Esophagus muscularis mucosa (tissue), 4 donors: ENCODE measurements around the gene SPATA33. TPM values are rescaled to one million over a fixed set of nuclear protein-coding genes. Genes with fewer than 3 reads are reported as not detected.

ENCODE experiments used
- DNase-seq: peaks from one replicate; pipeline ENCODE4 v3.0.0-alpha.2; 2017; ENCODE audit errors: extremely low spot score
- H3K27ac ChIP-seq, 4 donors: fragments of 200-600 bp; sonication (generic); replicated peaks in 1 of 4; 1 replicate in 3 of 4; 2 replicates in 1 of 4; pipeline ENCODE4 v1.5.1; 2016 to 2019; ENCODE audit warnings: mild to moderate bottlenecking in 1 of 4
- H3K27me3 ChIP-seq, 4 donors: fragments of 200-600 bp; sonication (generic); one replicate each; pipeline versions ENCODE4 v1.5.1 to v1.6.0; 2016 to 2019
- H3K36me3 ChIP-seq, 4 donors: fragments of 200-600 bp; sonication (generic); one replicate each; pipeline ENCODE4 v1.5.1; 2016 to 2019
- H3K4me1 ChIP-seq, 4 donors: fragments of 200-600 bp; sonication (generic); one replicate each; pipeline ENCODE4 v1.5.1; 2016 to 2019
- H3K4me3 ChIP-seq, 4 donors: fragments of 200-600 bp; sonication (generic); 1 replicate in 2 of 4; 2 replicates in 2 of 4; pipeline ENCODE4 v1.5.1; 2016 to 2019; ENCODE audit warnings: mild to moderate bottlenecking in 4 of 4, moderate library complexity in 1 of 4
- H3K9me3 ChIP-seq, 4 donors: fragments of 200-600 bp; sonication (generic); 1 replicate in 3 of 4; 2 replicates in 1 of 4; pipeline ENCODE4 v1.5.1; 2016 to 2019
- CTCF ChIP-seq, 3 experiments: fragments of 200-600 bp in 2 of 3; fragments of 450-650 bp in 1 of 3; sonication (generic) in 2 of 3; IDR thresholded peaks; one replicate each; pipeline ENCODE4 v1.5.1; 2017 to 2019; ENCODE audit warnings: antibody characterized with exemption in 3 of 3, mild to moderate bottlenecking in 2 of 3, moderate library complexity in 1 of 3
- EP300 ChIP-seq: sonication (generic); formaldehyde crosslinking; IDR thresholded peaks from one replicate; pipeline ENCODE4 v1.6.1; 2017; ENCODE audit warnings: antibody characterized with exemption
- POLR2A ChIP-seq: fragments of 450-650 bp; IDR thresholded peaks from one replicate; pipeline ENCODE4 v1.6.1; 2017; ENCODE audit warnings: antibody characterized with exemption, moderate library complexity, mild to moderate bottlenecking, low read depth
- POLR2AphosphoS5 ChIP-seq, 2 donors: sonication (generic); formaldehyde crosslinking; IDR thresholded peaks; one replicate each; pipeline ENCODE4 v1.6.1; 2017; ENCODE audit warnings: antibody characterized with exemption in 2 of 2
- WGBS: methylation state at CpG from one replicate; pipeline ENCODE4 v1.1.5; 2018; 5-methylcytosine and 5-hydroxymethylcytosine counted together
- intact Hi-C: fragments of 100-400 bp; cut with DNase I; formaldehyde crosslinking; loops from one replicate; pipeline ENCODE4 v1.15.1; 2023
- total RNA-seq, 4 donors: library from RNA; depleted of rRNA; stranded (reverse); fragments of >200 nt; gene quantifications; one replicate each; pipeline versions ENCODE4 v1.1.0 to v1.2.1, GENCODE V29; 2016

Gene SPATA33
- total RNA-seq, 4 donors from 2014 or later, result 2.2 to 4.9 (median 3.6) TPM

GRCh38 chr16:89642574-89642973, 15.1 kb upstream of the SPATA33 start:
- H3K9me3 ChIP-seq, result no peaks in the 10 kb centered on the region
- H3K4me3 ChIP-seq, result no peak overlapping the region
- H3K27me3 ChIP-seq, result no peaks in the 10 kb centered on the region
- peaks cover 25 to 38% (median 31%) of the 10 kb centered on the region in 4 donors for H3K36me3 ChIP-seq
- no peak for DNase-seq
- H3K27ac ChIP-seq, result no peak overlapping the region
- 77% methylated on average over 8 of the region's 13 CpGs for WGBS
- intact Hi-C loops, result no loop called here
- H3K4me1 ChIP-seq, result peaks cover 11 to 20% (median 17%) of the 10 kb centered on the region in 4 donors
- no peak for TF ChIP-seq POLR2A
- no peak for TF ChIP-seq POLR2AphosphoS5 (IDR thresholded peaks at IDR 0.05)
- TF ChIP-seq EP300, result no peak
- TF ChIP-seq CTCF (IDR thresholded peaks at IDR 0.05), result no peak

GRCh38 chr16:89643769-89644300, 13.8 kb upstream of the SPATA33 start:
- intact Hi-C loops, result no loop called here
- WGBS, result 72% methylated on average over 14 of the region's 14 CpGs
- Histone ChIP-seq H3K36me3 (peaks cover 25 to 44% (median 37%) of the 10 kb centered on the region in 4 donors), H3K9me3 (no peaks in the 10 kb centered on the region), H3K27ac (no peak overlapping the region), H3K4me1 (peaks cover 11 to 20% (median 17%) of the 10 kb centered on the region in 4 donors), H3K4me3 (no peak overlapping the region), H3K27me3 (no peaks in the 10 kb centered on the region)
- no peak for TF ChIP-seq CTCF (IDR thresholded peaks at IDR 0.05)
- no peak for TF ChIP-seq POLR2AphosphoS5 (IDR thresholded peaks at IDR 0.05)
- TF ChIP-seq EP300, result no peak
- TF ChIP-seq POLR2A, result no peak
- no peak for DNase-seq

- 81% methylated on average over 8 of the region's 11 CpGs for WGBS
- no peak overlapping the region for H3K27ac ChIP-seq
- H3K36me3 ChIP-seq, result peaks cover 29 to 57% (median 49%) of the 10 kb centered on the region in 4 donors
- no peak overlapping the region for H3K4me3 ChIP-seq
- no peak for TF ChIP-seq POLR2AphosphoS5 (IDR thresholded peaks at IDR 0.05)
- no peak for TF ChIP-seq POLR2A
- TF ChIP-seq CTCF (IDR thresholded peaks at IDR 0.05), result no peak
- no peak for TF ChIP-seq EP300
- H3K27me3 ChIP-seq, result no peaks in the 10 kb centered on the region
- intact Hi-C loops, result no loop called here
- H3K9me3 ChIP-seq, result no peaks in the 10 kb centered on the region
- no peak for DNase-seq
- peaks cover 11 to 18% (median 15%) of the 10 kb centered on the region in 4 donors for H3K4me1 ChIP-seq
Observed at GRCh38 chr16:89645122-89645521, 12.5 kb upstream of the SPATA33 start.

- DNase-seq, result no peak
- Histone ChIP-seq H3K4me1 (peaks cover 3 to 6% (median 5%) of the 10 kb centered on the region in 4 donors), H3K9me3 (no peaks in the 10 kb centered on the region), H3K27me3 (no peaks in the 10 kb centered on the region), H3K27ac (no peak overlapping the region), H3K36me3 (peaks cover 31 to 69% (median 60%) of the 10 kb centered on the region in 4 donors), H3K4me3 (no peak overlapping the region)
- intact Hi-C loops, result no loop called here
- TF ChIP-seq POLR2A, result no peak
- TF ChIP-seq POLR2AphosphoS5 (IDR thresholded peaks at IDR 0.05), result no peak
- no peak for TF ChIP-seq CTCF (IDR thresholded peaks at IDR 0.05)
- no peak for TF ChIP-seq EP300
- 93% methylated on average over 20 of the region's 22 CpGs for WGBS
Observed at GRCh38 chr16:89646270-89646669, 11.4 kb upstream of the SPATA33 start.

GRCh38 chr16:89646906-89647305, 10.7 kb upstream of the SPATA33 start:
- TF ChIP-seq POLR2A (no peak), POLR2AphosphoS5 (IDR thresholded peaks at IDR 0.05) (no peak), CTCF (IDR thresholded peaks at IDR 0.05) (no peak), EP300 (no peak)
- Histone ChIP-seq H3K4me3 (no peak overlapping the region), H3K27me3 (no peaks in the 10 kb centered on the region), H3K27ac (no peak overlapping the region), H3K9me3 (no peaks in the 10 kb centered on the region), H3K4me1 (peaks cover 0 to under 1% (median 0%) of the 10 kb centered on the region in 4 donors), H3K36me3 (peaks cover 31 to 75% (median 66%) of the 10 kb centered on the region in 4 donors)
- intact Hi-C loops, result no loop called here
- 88% methylated on average over 10 of the region's 12 CpGs for WGBS
- no peak for DNase-seq
